Esophagus (tissue), 2 donors: ENCODE results near the gene KIAA0319L. TPM values are rescaled to one million over a fixed set of nuclear protein-coding genes. Genes with fewer than 3 reads are reported as not detected.

Source experiments
- H3K27ac ChIP-seq, 2 donors: one replicate each; pipeline ENCODE4 v1.5.1; 2013; ENCODE audit warnings: low read depth in 2 of 2, mild to moderate bottlenecking in 2 of 2, inconsistent platforms in 1 of 2, low read length in 1 of 2, moderate library complexity in 1 of 2
- H3K27me3 ChIP-seq, 2 donors: one replicate each; pipeline ENCODE4 v1.6.1; 2013; ENCODE audit warnings: low read length in 2 of 2, control low read depth in 1 of 2, mild to moderate bottlenecking in 1 of 2; ENCODE audit not compliant: insufficient read depth in 2 of 2, control insufficient read depth in 1 of 2
- H3K36me3 ChIP-seq, 2 donors: one replicate each; pipeline ENCODE4 v1.6.1; 2013; ENCODE audit warnings: low read length in 1 of 2; ENCODE audit not compliant: control insufficient read depth in 2 of 2, insufficient read depth in 2 of 2
- H3K4me1 ChIP-seq, 2 donors: one replicate each; pipeline ENCODE4 v1.6.1; 2013; ENCODE audit warnings: low read length in 1 of 2; ENCODE audit not compliant: control insufficient read depth in 2 of 2, insufficient read depth in 2 of 2
- H3K4me3 ChIP-seq, 2 donors: one replicate each; pipeline ENCODE4 v1.5.1; 2013; ENCODE audit warnings: low read length in 2 of 2, mild to moderate bottlenecking in 2 of 2, low read depth in 1 of 2, moderate library complexity in 1 of 2
- H3K9me3 ChIP-seq, 2 donors: one replicate each; pipeline ENCODE4 v1.6.1; 2013; ENCODE audit warnings: mild to moderate bottlenecking in 2 of 2, low read depth in 1 of 2, low read length in 1 of 2, moderate library complexity in 1 of 2; ENCODE audit not compliant: control insufficient read depth in 2 of 2, insufficient read depth in 1 of 2
- WGBS, 2 donors: extraction: QIAGEN DNeasy Blood & Tissue Kit; methylation state at CpG; one replicate each; pipeline ENCODE4 v1.1.7; 2013; 5-methylcytosine and 5-hydroxymethylcytosine counted together
- polyA plus RNA-seq, 2 donors: library from polyadenylated mRNA; stranded (reverse); fragments of 200-250 nt; gene quantifications; one replicate each; pipeline ENCODE4 v1.2.3, GENCODE V29; 2013
- donor health status: healthy with polysubstance abuse.
- donor health status: Bipolar disorder and iron deficiency.

The KIAA0319L gene
- polyA plus RNA-seq, 2 donors: 12.8 to 16.7 TPM

- H3K9me3 ChIP-seq: no peaks in the 10 kb centered on the region
- peaks cover 12 to 14% of the 10 kb centered on the region in 2 donors for H3K4me1 ChIP-seq
- H3K27me3 ChIP-seq: no peaks in the 10 kb centered on the region
- peak overlapping the region; percentile 83 to 94 for H3K4me3 ChIP-seq
- H3K36me3 ChIP-seq: peaks cover 0 to 4% of the 10 kb centered on the region in 2 donors
- 29 to 32% methylated on average over 25 to 26 of the region's 26 CpGs for WGBS, 2 donors
- H3K27ac ChIP-seq: peak overlapping the region; percentile 52 to 95
Measured at GRCh38 chr1:35558374-35559316, 1.4 kb upstream of the KIAA0319L start.

GRCh38 chr1:35557611-35558373, 589 bp upstream of the KIAA0319L start, which contains the start of gene NCDN:
TSS of gene NCDN (plus strand) at chr1:35557799. CDS start at chr1:35558191, 392 bp downstream.
- Histone ChIP-seq H3K27me3 (no peaks in the 10 kb centered on the region), H3K27ac (peak within 1 kb of the TSS; percentile 95 to 97), H3K4me1 (peaks cover 12 to 14% of the 10 kb centered on the region in 2 donors), H3K4me3 (peak within 1 kb of the TSS; percentile 83 to 94), H3K36me3 (peaks cover 2 to 4% of the 10 kb centered on the region in 2 donors), H3K9me3 (no peaks in the 10 kb centered on the region)
- WGBS, 2 donors: 0% methylated on average over 56 to 58 of the region's 58 CpGs

- peaks cover 0 to 2% of the 10 kb centered on the region in 2 donors for H3K36me3 ChIP-seq
- no peaks in the 10 kb centered on the region for H3K9me3 ChIP-seq
- H3K4me3 ChIP-seq: peak overlapping the region; percentile 83 to 94
- WGBS, 2 donors: 1 to 2% methylated on average over 11 to 17 of the region's 17 CpGs
- H3K27ac ChIP-seq: peak overlapping the region; percentile 95 to 97
- peaks cover 12 to 14% of the 10 kb centered on the region in 2 donors for H3K4me1 ChIP-seq
- H3K27me3 ChIP-seq: no peaks in the 10 kb centered on the region
Measured at GRCh38 chr1:35556484-35557117, 602 bp downstream of the KIAA0319L start.

DNA sequence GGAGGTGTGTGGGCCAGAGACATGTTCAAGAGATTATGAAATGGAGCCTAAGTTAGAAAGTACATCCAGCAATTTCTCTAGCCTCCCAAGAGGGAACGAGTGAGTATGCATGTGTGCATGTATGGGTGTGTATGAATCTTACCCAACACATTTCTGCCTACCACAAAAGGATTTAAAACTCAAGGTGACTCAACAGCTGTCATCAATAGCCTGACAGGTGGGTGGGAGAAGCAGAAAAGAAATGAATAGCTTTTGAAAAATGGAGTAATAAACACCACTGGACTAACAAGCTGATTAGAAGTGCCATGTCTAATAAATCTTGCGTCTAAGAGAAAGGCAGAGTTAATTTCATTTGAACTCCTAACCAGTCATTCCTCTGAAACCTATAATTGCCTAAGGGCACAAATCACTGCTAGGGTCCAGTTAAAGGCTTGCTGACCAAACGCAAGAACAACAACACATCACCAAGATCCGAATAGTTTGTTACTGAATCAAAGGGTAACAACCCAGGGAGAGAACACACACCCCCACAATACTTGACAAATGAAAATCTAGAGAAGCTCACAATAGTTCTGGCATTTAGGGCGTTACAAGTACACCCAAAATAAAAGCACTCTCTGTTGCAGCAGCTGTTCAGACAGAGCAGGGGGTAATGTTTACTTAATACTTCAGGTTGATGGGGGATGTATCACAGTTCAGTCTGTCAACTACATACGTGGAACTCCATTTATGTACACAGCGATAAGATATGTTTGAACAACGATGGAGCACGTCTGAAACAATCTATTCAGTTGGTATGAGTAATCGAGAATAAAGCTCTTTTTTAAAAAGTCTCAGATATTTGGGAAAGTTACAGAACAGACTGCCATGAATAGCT, 1.4 kb downstream of the KIAA0319L start:
- H3K27ac ChIP-seq: peak overlapping the region; percentile 88 to 97
- WGBS, 2 donors: 29 to 30% methylated on average over 10 of the region's 10 CpGs
- H3K36me3 ChIP-seq: peaks cover 0 to 2% of the 10 kb centered on the region in 2 donors
- H3K9me3 ChIP-seq: no peaks in the 10 kb centered on the region
- H3K4me1 ChIP-seq: peaks cover 7% of the 10 kb centered on the region in 2 donors
- peak overlapping the region in 1 of 2 donors; percentile 83 for H3K4me3 ChIP-seq
- H3K27me3 ChIP-seq: no peaks in the 10 kb centered on the region

DNA sequence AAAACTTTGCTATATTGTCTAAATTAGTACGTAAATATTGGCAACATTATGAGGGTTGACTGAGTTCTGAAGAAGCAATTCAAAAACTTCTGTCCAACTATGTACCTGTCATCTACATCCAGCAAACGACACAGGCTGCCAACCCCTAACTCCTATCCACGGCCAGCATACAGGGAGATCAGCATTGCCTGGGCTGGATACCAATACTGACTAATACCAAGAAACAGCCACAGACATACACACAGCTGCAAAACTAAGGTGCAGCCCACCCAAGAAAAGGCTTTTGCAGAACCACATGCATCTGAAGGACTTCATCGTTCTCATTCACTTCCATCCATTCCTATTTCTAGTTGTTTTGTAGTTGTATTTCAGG, 2.0 kb downstream of the KIAA0319L start:
- H3K36me3 ChIP-seq: peaks cover 0 to 2% of the 10 kb centered on the region in 2 donors
- no peaks in the 10 kb centered on the region for H3K9me3 ChIP-seq
- no peak overlapping the region for H3K4me3 ChIP-seq
- no peaks in the 10 kb centered on the region for H3K27me3 ChIP-seq
- peaks cover 1 to 3% of the 10 kb centered on the region in 2 donors for H3K4me1 ChIP-seq
- WGBS, 2 donors: 49 to 55% methylated on average over 4 of the region's 4 CpGs
- peak overlapping the region; percentile 69 to 88 for H3K27ac ChIP-seq

- no peak overlapping the region for H3K4me3 ChIP-seq
- no peaks in the 10 kb centered on the region for H3K27me3 ChIP-seq
- 43 to 47% methylated on average over 7 of the region's 7 CpGs for WGBS, 2 donors
- H3K27ac ChIP-seq: no peak overlapping the region
- H3K9me3 ChIP-seq: no peaks in the 10 kb centered on the region
- H3K4me1 ChIP-seq: peaks cover 0 to 2% of the 10 kb centered on the region in 2 donors
- H3K36me3 ChIP-seq: peaks cover 0 to 2% of the 10 kb centered on the region in 2 donors
Measured at GRCh38 chr1:35554266-35555211, 2.7 kb downstream of the KIAA0319L start.

GRCh38 chr1:35553851-35554250, 3.4 kb downstream of the KIAA0319L start:
- Histone ChIP-seq H3K4me1 (peaks cover 0 to 2% of the 10 kb centered on the region in 2 donors), H3K9me3 (no peaks in the 10 kb centered on the region), H3K36me3 (peaks cover 0 to 2% of the 10 kb centered on the region in 2 donors), H3K27ac (no peak overlapping the region), H3K27me3 (no peaks in the 10 kb centered on the region), H3K4me3 (no peak overlapping the region)
- 66 to 67% methylated on average over 2 of the region's 2 CpGs for WGBS, 2 donors

GRCh38 chr1:35546614-35547013, 10.6 kb downstream of the KIAA0319L start:
- Histone ChIP-seq H3K36me3 (peaks cover 0 to 2% of the 10 kb centered on the region in 2 donors), H3K4me3 (no peak overlapping the region), H3K27me3 (no peaks in the 10 kb centered on the region), H3K4me1 (no peaks in the 10 kb centered on the region), H3K27ac (no peak overlapping the region), H3K9me3 (no peaks in the 10 kb centered on the region)
- WGBS, 2 donors: 98% methylated on average over 1 of the region's 1 CpG
